ENCODE results near the gene CITED4.
A peak's percentile ranks its signal among the peaks of the same experiment; 100 is the strongest.
"Not testable (repeated sequence)": the region's sequence is repeated elsewhere in the genome, so short reads cannot be mapped to it uniquely, and the experiment has no call there.

Gene CITED4

GRCh38 chr1:40862008-40862863 lies at the start of gene CITED4:
CITED4 (minus strand) TSS chr1:40862363; CDS start chr1:40862127, 236 bp downstream.
- peak; percentile 93 for DNase-seq (ENCODE audit: low read depth)

GRCh38 chr1:40911105-40911504 lies 48.9 kb upstream of the CITED4 start:
- DNase-seq (ENCODE audit: low read depth), result no peak

GRCh38 chr1:40909281-40909680 lies 47.1 kb upstream of the CITED4 start:
- DNase-seq (ENCODE audit: low read depth), result no peak

GRCh38 chr1:40908350-40908749 lies 46.2 kb upstream of the CITED4 start:
- no peak for DNase-seq (ENCODE audit: low read depth)

GRCh38 chr1:40907899-40908298 lies 45.7 kb upstream of the CITED4 start:
- no peak for DNase-seq (ENCODE audit: low read depth)

- DNase-seq (ENCODE audit: low read depth), result no peak
Measured at GRCh38 chr1:40906781-40907400, 44.7 kb upstream of the CITED4 start.

GRCh38 chr1:40905061-40905460 lies 42.9 kb upstream of the CITED4 start:
- no peak for DNase-seq (ENCODE audit: low read depth)

GRCh38 chr1:40903106-40903505 lies 40.9 kb upstream of the CITED4 start:
- DNase-seq (ENCODE audit: low read depth), result no peak

- no peak for DNase-seq (ENCODE audit: low read depth)
Measured at GRCh38 chr1:40901886-40902852, 40.0 kb upstream of the CITED4 start.

- DNase-seq (ENCODE audit: low read depth), result no peak
Measured at GRCh38 chr1:40899230-40899870, 37.2 kb upstream of the CITED4 start.

- no peak for DNase-seq (ENCODE audit: low read depth)
Measured at GRCh38 chr1:40898431-40898901, 36.3 kb upstream of the CITED4 start.

- no peak for DNase-seq (ENCODE audit: low read depth)
Measured at GRCh38 chr1:40897513-40897912, 35.4 kb upstream of the CITED4 start.

- DNase-seq (ENCODE audit: low read depth), result no peak
Measured at GRCh38 chr1:40896482-40896881, 34.3 kb upstream of the CITED4 start.

- DNase-seq (ENCODE audit: low read depth), result no peak
Measured at GRCh38 chr1:40895601-40896000, 33.4 kb upstream of the CITED4 start.

GRCh38 chr1:40894858-40895257 lies 32.7 kb upstream of the CITED4 start:
- DNase-seq (ENCODE audit: low read depth), result not testable (repeated sequence)

GRCh38 chr1:40894455-40894854 lies 32.3 kb upstream of the CITED4 start:
- no peak for DNase-seq (ENCODE audit: low read depth)

GRCh38 chr1:40893946-40894345 lies 31.8 kb upstream of the CITED4 start:
- DNase-seq (ENCODE audit: low read depth), result no peak

GRCh38 chr1:40892354-40892753 lies 30.2 kb upstream of the CITED4 start:
- DNase-seq (ENCODE audit: low read depth), result no peak

GRCh38 chr1:40890771-40891170 lies 28.6 kb upstream of the CITED4 start:
- DNase-seq (ENCODE audit: low read depth), result no peak

GRCh38 chr1:40887652-40888051 lies 25.5 kb upstream of the CITED4 start:
- DNase-seq (ENCODE audit: low read depth), result no peak

GRCh38 chr1:40887012-40887378 lies 24.8 kb upstream of the CITED4 start:
- no peak for DNase-seq (ENCODE audit: low read depth)
